Right atrium auricular region (tissue), 2 donors: ENCODE results near the gene SLC7A5. TPM values are rescaled to one million over a fixed set of nuclear protein-coding genes. Genes with fewer than 3 reads are reported as not detected.

ENCODE experiments used
- DNase-seq: peaks from one replicate; pipeline ENCODE4 v3.0.0-alpha.2; 2019; ENCODE audit warnings: low spot score
- H3K27ac ChIP-seq, 2 donors: fragments of 200-600 bp; sonication (generic); 1 replicate in 1 of 2; 2 replicates in 1 of 2; pipeline ENCODE4 v1.5.1; 2016 to 2019
- H3K27me3 ChIP-seq, 2 donors: fragments of 200-600 bp; sonication (generic); one replicate each; pipeline versions ENCODE4 v1.5.1 to v1.6.0; 2017 to 2019
- H3K36me3 ChIP-seq: fragments of 200-600 bp; sonication (generic); one replicate; pipeline ENCODE4 v1.5.1; 2016
- H3K4me1 ChIP-seq, 2 donors: fragments of 200-600 bp; sonication (generic); one replicate each; pipeline versions ENCODE4 v1.5.1 to v1.6.0; 2017 to 2019
- H3K4me3 ChIP-seq, 2 donors: fragments of 200-600 bp; sonication (generic); 1 replicate in 1 of 2; 2 replicates in 1 of 2; pipeline ENCODE4 v1.5.1; 2017 to 2019; ENCODE audit warnings: mild to moderate bottlenecking in 1 of 2, moderate library complexity in 1 of 2
- H3K9me3 ChIP-seq, 2 donors: fragments of 200-600 bp; sonication (generic); one replicate each; pipeline ENCODE4 v1.5.1; 2019
- CTCF ChIP-seq, 2 donors: fragments of 200-600 bp; sonication (generic); IDR thresholded peaks; one replicate each; pipeline ENCODE4 v1.5.1; 2019; ENCODE audit warnings: antibody characterized with exemption in 2 of 2
- total RNA-seq, 2 donors: library from RNA; depleted of rRNA; stranded (reverse); fragments of >200 nt; gene quantifications; one replicate each; pipeline ENCODE4 v1.1.0, GENCODE V29; 2016

SLC7A5 gene
- total RNA-seq, 2 donors from 2014 or later = 5.8 to 12.8 TPM

DNA sequence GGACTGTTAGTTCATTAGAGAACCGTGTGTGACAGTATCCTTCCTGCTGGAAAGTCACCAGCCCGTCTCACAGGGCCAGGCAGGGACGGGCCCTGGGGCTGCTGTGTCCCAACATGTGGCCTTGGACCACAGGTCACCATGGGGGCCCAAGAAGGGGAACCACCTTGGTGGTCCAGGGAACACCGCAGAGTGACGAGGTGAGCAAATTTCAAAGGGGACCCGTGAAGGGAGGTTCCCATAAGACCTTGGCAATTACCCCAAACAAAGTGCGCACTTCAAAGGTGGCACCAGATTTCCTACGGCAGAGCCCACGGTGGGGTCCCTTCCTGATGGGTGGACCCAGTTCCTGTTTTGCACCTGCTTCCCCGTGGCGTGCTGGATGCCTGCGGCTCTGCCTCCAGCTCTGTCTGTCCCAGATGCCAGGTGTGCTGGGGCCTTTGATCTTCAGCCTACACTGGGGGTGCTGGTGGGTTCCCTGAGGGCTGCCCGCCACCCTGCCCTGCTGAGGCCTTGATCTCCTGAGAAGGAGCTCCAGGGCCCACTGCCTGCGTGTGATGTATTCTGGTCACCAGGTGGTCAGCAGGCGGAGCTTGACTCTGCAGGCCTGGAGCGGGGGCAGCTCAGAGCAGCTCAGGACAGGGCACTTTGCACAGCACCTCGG, 27.0 kb downstream of the SLC7A5 start:
- DNase-seq = no peak
- Histone ChIP-seq H3K9me3 (no peaks in the 10 kb centered on the region), H3K4me3 (no peak overlapping the region), H3K4me1 (peaks cover 0 to 16% of the 10 kb centered on the region in 2 donors), H3K36me3 (peaks cover 13% of the 10 kb centered on the region), H3K27ac (no peak overlapping the region), H3K27me3 (no peaks in the 10 kb centered on the region)
- TF ChIP-seq CTCF (IDR thresholded peaks at IDR 0.05) = no peak

DNA sequence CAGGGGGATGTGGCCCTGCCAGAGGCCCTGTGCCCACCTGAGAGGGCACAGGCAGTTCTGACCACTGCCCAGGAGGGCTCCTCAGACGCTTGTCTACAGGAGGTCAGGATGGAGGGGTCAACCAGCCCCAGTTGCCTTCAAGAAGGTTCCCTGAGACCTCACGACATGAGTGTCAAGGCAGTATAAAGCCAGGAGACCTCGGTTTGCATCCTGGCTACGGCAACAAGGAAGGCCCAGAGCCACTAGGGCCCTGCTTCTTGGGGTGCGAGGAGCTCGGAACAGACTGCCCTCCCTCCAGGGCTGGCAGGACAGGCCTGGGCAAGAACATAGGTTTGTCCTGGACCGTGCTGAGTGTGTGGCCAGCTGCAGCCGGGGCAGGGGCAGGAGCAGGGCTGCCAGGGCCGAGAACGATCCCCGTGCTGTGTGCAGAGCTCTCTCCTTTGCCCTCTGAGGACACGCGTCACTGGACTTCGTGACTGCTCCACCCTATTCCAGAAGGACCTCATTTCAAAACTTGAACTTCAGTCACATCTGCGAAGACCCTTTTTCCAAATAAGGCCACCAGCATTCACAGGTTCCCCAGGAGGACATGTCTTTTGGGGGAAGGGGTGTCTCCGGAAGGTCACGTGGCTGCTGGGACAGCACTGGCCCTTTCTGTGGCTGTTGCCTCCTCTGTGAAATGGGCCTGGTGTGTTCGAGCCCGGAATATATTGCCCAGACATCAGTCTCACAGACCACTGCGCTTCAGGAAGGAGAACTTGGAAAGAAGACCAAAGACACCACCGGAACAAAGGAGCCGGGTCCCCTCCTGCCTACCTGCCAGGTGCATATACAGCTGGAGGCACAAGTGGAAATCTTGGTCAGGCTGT, 27.7 kb downstream of the SLC7A5 start:
- Histone ChIP-seq H3K4me3 (no peak overlapping the region), H3K36me3 (peaks cover 13% of the 10 kb centered on the region), H3K9me3 (no peaks in the 10 kb centered on the region), H3K27ac (no peak overlapping the region), H3K4me1 (peaks cover 0 to 11% of the 10 kb centered on the region in 2 donors), H3K27me3 (no peaks in the 10 kb centered on the region)
- DNase-seq = no peak
- TF ChIP-seq CTCF (IDR thresholded peaks at IDR 0.05) = no peak

GRCh38 chr16:87840271-87840978, 28.9 kb downstream of the SLC7A5 start:
- no peaks in the 10 kb centered on the region for H3K9me3 ChIP-seq
- H3K4me3 ChIP-seq = no peak overlapping the region
- no peak overlapping the region for H3K27ac ChIP-seq
- H3K36me3 ChIP-seq = peaks cover 20% of the 10 kb centered on the region
- TF ChIP-seq CTCF (IDR thresholded peaks at IDR 0.05) = no peak
- peaks cover 0 to 6% of the 10 kb centered on the region in 2 donors for H3K4me1 ChIP-seq
- no peaks in the 10 kb centered on the region for H3K27me3 ChIP-seq
- DNase-seq = no peak

GRCh38 chr16:87839542-87840270, 29.6 kb downstream of the SLC7A5 start:
- H3K4me3 ChIP-seq = no peak overlapping the region
- peaks cover 0 to 11% of the 10 kb centered on the region in 2 donors for H3K4me1 ChIP-seq
- no peaks in the 10 kb centered on the region for H3K27me3 ChIP-seq
- no peak overlapping the region for H3K27ac ChIP-seq
- peaks cover 20% of the 10 kb centered on the region for H3K36me3 ChIP-seq
- no peak for DNase-seq
- no peaks in the 10 kb centered on the region for H3K9me3 ChIP-seq
- no peak for TF ChIP-seq CTCF (IDR thresholded peaks at IDR 0.05)
